Suppressor macrophage treated with lipopolysaccharide for 1 hour (primary cell): ENCODE measurements around the gene ZFR2.
A peak's percentile ranks its signal among the peaks of the same experiment; 100 is the strongest.
"Not testable (repeated sequence)": the region's sequence is repeated elsewhere in the genome, so short reads cannot be mapped to it uniquely, and the experiment has no call there.

Source experiments
- DNase-seq, 3 donors: peaks; one replicate each; pipeline ENCODE4 v3.0.0-alpha.2; 2020 to 2022

The ZFR2 gene

DNA sequence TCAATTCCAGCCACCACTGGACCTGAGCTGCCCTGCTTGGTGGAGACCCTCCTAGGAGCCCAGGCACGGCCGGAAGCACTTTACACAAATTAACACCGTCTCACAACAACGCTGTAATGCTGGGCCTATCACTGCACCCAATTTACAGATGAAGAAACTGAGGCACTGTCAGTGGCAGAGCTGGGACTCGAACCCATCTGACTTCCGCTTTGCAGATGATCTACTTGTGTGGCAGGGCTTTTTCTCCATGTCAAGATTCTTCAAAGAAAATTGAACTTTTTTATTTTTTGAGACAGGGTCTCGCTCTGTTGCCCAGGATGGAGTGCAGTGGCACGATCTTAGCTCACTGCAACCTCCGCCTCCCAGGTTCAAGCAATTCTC is 33.8 kb downstream of the ZFR2 start:
- no peak for DNase-seq

DNA sequence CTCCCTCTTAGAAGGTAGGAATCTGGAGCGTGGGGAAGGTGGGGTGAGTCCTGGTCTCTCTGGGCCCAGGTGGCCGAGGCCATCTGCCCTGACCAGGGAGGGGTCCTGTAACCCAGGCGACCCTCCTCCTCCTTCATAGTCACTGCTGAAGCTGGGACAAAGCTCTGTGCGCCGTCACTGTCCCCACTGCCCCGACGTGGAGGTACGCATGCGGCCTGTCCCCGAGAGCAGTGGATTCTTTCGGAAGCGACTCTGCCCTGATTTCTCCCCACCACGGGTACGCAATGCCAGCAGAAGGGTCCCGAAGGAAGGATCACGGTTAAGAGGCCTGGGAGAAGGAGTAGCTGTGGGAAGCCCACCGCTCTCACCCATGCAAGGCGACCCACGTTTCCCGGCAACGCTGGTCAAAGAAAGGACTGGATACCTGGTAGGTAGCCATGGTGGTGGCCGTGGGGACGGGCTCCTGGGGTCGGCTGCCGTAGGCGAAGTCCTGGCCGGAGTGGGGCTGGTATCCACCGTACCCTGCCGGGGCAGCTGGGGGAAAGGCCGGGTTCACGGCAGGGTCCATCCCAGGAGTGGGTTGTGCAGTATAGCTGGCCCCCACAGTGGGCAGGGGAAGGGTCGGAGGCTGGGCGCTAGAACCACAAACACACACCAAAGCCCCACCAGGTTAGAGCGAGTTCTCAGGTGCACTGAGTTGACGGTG is 34.3 kb downstream of the ZFR2 start:
- DNase-seq, result no peak

DNA sequence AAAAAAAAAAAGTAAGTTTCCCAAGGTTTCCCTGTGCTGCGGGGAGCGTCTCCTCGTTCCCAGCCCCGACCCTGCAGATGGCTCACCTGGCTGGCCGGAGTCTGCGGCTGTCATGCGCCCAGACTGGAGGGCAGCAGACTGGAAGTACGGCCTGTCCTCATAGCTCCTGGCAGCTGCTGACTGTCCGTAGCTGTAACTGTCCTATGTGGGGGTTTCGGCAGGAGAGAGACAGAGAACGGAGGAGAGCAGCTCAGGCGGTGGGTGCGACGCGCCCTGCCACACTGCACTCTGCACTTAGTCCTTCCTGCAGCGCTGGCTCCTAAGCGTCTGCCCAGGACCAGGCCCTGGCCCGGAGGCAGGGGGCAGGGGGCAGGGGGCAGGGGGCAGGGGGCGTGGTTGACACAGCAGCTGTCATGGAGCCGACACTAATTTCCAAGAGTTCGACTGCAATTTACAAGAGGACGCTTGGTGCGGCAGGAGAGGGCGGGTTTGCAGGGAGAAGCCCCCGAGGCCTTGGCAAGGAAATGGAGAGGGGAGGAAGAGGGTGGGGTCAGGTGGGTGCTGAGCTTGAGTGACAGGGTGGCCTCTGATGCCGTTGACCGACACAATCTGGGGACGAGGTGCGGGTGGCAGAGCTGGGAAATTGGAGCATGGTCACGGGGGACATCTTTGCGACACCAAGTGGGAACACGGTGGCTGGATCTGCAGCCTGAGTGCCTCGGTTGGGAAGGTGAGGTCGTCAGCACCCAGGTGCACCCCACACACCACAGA is 35.1 kb downstream of the ZFR2 start:
- DNase-seq, result no peak

DNA sequence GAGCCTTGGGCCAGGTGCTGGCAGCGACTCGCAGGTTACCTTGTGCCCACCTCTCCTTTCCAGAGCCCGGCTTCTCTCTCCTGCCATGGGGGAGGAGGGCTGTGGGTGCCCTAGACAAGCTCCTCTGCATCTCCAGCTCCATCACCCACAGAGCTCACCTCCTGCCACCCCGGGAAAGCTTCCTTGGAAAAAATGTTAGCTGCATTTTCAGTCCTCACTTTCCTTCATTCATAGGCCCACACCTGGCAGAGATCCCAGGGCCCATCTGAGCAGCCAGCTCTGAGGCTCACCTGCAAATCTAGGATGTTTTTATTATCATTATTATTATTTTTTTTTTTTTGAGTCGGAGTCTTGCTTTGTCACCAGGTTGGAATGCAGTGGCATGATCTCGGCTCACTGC is 36.8 kb downstream of the ZFR2 start:
- no peak for DNase-seq

DNA sequence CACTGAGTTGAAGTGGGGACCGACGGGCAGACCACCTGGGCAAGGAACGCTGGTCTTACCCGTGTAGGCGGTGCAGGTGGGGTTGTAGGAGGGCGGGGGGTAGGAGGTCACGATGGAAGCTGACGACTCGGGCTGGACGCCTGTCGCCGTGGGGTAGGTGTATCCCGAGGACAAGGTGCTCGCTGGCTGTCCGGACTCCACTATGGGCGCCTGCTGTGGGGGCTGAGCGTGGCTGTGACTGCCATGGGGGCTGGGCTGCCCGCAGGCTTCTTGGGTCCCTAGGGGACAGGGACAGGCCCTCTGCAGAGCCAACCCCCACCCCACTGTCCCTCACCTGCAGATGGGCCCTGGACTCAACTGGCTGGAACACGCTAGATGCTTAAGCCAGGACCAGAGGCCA is 37.2 kb downstream of the ZFR2 start:
- no peak for DNase-seq

DNA sequence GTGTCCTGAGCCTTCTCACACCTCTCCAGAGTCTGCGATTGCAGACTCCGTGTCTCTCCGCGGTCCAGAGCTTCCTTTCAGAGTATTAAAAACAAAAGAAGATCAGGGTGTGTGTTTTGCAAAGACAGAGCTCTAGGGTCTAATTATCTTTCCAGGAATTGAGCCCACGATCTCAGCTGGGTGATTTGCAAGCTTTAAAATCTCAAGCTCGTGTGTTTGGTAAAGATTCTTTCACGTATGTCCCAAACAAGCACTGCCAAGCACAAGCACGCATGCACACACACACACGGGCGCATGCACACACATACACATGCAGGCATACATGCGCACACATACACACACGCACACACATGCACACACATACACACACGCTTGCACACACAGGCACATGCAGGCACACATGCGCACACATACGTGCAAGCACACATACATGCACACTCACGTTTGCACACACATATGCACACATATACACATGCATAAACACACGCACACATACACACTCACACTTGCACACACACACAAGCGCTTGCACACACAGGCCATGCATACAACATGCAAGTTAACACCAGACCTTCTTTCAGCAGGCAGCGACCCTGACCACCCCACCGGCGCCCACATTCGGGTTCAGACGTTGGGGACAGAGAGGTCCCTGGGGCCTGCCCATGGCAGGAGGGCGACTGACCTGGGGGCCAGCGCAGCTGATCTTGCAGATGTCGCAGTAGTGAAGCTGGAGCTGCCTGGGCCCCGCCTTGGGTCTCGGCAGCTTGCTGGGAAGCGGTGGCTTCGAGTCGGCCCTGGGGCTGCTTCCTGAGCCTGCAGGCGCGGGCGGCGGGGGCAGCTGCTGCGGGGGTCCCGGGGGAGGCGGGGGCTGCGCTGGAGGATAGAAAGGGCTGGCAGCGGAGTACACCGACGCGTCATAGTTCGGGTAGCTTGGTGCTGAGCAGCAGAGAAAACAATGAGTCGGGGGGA is 37.9 kb downstream of the ZFR2 start:
- no peak for DNase-seq

DNA sequence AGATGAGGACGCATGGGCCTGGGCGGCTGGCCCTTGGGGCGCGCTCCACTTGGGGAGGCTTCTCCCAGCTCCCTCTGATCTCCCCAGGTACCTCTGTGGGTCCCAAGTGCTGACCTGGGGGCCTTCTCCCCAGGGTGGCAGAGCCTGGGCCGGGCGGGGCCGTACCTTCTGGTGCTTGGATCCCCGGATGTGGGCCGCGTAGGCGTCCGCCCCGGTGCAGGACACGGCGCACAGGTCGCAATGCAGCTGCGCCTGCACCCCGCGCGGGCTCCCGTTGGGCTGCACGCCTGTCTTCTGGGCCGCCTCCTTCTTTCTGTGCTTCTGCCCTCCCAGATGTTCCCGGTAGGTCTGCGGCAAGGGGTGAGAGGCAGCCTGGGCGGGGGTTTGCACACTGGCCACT is 41.5 kb downstream of the ZFR2 start:
- no peak for DNase-seq

DNA sequence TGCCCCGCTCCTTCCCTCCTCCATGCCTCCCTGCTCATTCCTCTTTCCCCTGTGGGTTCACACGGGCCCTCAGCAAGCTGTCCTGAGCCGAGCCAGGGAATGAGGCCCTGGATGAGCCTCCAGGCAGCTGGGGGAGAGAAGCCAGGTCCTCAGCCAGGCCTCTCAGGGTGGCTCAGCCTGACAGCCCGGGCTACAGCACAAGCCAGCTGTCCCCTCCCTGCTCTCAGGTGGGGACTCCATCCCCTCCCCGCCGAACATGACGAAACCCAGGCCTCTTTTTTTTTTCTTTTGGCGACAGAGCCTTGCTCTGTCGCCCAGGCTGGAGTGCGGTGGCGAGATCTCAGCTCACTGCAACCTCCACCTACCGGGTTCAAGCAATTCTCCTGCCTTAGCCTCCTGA is 42.7 kb downstream of the ZFR2 start:
- no peak for DNase-seq

DNA sequence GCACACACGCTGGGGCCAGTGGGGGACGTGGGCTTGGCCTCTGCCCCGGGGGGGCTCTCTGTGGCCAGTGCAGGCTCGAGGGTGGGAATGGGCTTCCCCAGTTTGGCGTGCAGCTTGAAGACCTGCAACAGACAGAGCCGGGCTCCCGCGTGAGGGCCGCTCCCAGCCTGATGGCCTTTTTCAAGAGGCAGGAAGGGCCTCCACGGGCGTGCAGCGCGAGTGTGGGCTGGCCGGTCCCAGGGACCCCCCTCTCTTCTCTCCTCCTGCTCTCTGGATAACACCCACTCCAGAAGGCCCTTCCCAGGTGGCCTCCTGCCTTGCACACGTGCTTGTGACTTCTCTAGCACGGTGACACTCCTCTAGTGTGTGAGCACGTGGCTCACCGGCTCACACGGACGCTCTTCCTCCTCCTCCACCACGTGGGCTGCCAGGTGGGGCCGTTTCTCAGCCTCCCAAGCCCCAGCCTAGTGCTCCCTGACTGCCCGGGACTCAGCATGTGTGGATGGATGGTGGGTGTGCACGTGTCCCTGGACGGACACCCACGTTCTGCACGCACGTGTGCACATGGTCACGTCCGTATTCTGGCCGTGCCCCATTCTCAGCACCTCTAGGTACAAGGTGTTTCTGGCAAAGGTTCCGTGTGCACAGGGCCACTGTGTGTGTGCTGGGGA is 43.4 kb downstream of the ZFR2 start:
- DNase-seq, result no peak

DNA sequence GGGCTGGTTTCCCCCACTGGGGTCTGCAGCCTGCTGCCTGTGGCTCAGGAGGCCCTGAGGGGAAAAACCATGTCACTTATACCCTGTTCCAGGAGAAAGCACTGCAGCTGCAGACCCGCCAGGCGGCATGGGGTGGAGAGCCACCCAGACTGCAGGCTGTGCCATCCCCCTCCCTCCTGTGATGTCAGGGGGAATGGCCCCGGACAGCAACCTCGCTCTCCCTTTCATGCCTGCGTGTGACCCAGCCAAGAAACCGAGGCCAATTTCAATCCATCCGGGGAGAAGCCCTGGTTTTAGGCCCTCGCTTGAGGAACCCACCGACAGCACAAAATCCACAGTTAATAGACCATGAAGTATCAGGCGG is 45.5 kb downstream of the ZFR2 start:
- DNase-seq, result no peak

DNA sequence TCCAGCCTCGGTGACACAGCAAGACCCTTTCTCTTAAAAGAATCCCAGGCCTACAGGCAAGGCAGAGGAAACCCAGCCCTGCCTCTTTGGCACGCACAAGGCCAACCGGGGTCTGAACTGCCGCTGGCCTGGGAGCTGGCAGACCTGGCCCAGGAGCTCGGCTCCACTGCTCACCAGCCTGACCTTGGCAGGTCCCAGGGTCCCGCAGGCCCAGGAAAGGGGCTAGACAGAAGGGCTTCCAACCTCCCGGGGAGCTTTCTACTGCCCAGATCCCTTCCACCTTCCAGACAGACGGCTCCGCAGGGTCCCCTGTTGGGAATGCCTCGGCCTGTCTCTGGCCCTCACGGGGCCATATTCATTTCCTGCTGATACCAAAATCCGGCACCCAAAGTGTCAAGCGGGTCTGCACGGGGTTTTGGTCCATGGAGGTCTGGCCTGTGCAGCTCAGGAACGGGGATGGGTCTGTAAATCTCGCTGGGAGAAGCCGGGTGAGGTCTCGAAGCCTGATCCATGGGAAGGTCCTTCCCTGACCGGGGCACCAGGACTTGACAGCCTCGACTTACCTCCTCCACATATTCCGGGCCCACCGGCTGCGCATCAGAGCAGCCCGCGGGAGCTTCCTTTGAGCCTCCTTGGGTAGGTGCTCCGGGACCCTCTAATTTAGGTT is 46.0 kb downstream of the ZFR2 start:
- DNase-seq, result no peak

DNA sequence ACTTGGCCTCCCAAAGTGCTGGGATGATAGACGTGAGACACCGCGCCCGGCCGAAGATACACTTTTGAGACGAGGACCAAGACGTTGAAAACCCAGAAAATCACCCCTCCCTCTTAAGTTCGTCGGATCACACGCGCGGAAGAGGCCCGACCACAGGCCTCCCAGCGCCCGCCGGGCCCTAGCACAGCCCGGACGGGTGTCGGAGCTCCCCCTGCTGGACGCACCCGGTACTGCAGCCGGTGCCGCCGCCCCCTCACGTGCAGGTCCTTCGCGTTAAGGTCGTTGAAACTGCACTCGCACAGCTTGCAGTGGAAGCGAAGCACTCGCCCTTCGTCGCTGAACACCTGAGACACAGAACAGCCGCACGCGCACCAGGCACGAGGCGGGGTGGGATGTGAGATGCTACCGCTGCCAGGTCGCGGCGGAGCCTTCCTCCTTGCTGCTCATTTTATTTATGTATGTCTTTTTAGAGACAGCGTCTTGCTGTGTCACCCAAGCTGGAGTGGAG is 46.9 kb downstream of the ZFR2 start:
- peak; percentile 82 to 91 (median 89) for DNase-seq

DNA sequence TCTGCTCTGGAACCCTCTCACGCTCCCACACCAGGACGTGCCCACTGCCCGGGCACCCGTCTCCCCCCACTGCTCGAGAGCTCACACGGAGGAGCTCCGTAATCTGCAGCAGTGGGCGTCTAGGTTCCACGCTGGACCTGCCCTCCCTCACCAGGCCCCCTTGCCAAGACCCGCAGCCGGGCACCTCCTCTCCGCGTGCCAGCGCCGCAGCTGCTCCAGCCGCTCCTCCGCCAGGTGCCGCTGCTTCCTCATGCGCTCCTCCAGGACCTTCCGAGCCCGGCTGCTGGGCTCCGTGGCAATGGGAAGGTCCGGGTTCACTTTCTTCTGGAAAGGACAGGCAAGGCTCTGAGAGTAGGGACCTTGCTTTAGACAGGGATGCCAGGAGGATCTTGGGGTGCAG is 47.7 kb downstream of the ZFR2 start:
- DNase-seq, result no peak

DNA sequence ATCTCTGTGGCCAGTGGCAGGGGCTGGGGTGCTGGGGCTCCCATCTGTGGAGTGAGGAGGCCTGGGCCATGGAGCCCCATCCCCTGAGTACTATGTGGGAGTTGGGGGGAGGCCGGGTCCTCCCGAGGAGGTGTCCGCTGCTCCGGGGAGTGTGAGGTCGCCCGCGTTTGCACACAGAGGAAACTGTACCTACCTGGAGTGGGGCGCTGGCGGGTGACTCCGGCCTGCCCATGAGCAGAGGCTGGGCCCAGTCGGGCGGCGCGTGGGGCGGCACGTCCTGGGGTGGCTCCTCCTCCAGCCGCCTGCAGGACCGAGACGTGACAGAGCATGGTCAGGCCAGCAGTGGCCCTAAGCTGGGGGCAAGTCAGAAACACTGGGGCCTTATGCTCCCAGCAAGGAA is 48.8 kb downstream of the ZFR2 start:
- no peak for DNase-seq

DNA sequence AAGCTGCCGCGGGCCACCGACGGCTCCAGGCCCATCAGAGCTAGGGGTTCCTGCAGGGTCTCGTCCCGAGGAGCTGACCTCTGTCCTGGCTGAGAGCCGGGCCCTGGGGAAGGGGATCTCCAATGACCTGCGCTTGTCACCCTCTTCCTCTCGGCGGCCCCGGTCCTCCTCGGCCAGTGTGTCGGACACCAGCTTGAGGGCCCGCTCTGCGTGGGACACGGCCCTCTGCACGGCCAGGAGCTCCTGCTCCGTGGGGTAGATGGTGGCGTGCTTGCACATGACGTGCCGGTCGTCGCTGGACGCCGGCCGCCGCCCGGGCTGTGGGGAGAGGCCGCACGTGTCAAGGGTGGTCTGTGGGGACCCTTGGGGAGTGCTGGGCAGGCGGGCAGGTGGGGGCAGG is 49.9 kb downstream of the ZFR2 start:
- no peak for DNase-seq

DNA sequence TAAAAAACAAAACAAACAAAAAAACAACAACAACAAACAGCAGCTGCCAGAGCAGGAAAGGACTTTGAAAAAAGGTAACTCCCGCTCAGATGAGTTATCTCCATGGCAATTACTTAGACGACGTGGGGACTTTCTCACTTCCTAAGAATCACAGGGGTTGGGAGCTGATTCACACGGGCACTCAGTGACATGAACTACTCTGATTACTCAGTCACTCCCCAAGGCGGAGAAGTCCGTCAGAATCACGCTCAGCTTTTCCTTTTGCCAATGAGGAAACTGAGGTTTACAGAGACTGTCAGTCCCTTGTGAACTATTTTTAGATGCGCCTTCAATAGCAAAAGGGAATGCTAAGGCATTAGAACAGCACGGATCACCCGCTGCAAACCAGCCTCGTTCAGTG is 50.4 kb downstream of the ZFR2 start:
- peak; percentile 94 to 99 (median 98) for DNase-seq

DNA sequence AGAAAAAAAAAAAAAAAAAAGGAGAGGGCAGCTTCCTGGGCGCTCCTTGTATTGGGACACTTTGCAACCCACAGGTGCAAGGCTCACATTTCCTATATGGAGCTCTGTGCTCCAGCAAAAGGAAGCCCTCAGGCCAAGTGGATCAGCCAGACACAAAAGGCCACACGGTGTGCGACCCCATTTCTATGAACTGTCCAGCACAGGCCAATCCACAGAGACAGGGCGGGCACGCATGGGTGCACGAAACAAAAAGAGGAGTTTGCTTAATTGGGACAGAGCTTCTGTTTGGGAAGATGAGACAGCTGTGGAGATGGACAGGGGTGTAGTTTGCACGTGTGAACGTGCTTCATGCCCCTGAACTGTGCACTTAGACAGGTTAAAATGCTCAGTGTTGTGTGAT is 51.1 kb downstream of the ZFR2 start:
- DNase-seq, result no peak

DNA sequence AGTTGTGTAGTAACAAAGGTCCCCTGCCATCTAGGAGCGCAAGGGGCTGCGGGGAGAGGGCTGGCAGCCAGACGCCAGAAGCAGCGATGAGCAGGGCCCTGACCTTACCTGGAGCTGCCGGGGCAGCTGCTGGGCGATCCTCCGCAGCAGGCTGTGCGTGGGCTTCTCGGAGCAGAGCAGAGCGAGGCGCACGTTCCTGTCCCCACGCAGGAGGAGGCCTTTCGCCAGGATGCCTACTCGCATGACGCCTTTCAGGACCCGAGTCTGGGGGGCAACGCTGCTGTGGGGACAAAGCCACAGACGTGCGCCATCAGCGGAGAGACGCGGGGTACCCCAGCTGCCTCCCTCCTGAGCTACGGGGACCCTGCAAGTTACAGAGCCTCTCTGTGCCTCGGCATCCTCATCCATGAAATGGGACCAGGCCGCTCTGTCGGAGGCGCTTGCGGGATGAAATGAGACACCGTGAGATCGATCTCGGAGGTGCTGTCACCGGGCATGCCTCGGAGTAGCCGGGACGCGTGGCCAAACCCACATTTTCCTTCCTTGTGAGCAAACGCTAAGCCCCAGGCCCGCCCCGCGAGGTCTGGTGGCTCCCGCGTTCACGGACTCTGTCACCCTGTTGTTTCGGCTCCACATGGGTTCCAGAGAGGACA is 52.1 kb downstream of the ZFR2 start:
- no peak for DNase-seq

DNA sequence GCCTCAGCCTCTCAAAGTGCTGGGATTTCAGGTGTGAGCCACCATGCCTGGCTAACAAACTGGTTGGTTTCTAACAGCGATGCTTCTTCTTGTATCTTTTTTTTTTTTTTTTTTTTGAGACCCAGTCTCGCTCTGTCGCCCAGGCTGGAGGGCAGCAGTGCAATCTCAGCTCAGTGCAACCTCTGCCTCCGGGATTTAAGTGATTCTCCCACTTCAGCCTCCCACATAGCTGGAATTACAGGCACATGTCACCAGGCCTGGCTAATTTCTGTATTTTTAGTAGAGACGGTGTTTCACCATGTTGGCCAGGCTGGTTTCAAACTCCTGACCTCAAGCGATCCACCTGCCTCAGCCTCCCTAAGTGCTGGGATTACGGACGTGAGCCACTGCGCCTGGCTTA is 52.7 kb downstream of the ZFR2 start:
- not testable (repeated sequence) for DNase-seq

DNA sequence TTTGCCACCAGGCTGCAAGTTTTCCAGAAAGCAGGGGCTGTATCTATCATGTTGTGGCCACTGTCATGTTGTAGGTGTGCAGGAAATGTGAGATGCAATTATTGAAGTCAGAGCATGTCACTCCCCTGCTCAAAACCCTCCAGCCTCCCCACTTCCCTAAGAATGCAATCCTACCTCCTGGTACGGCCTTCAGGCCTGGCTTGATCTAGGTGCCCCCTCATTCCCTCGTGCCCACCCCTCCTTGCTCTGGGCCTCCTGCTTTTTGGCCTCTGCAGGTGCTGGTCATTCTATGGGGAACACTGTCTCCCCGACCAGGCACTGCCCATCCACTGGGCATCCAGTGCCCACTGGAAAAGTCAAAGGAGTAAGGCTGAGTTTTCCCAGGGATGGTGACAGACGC is 54.2 kb downstream of the ZFR2 start:
- DNase-seq, result no peak

DNA sequence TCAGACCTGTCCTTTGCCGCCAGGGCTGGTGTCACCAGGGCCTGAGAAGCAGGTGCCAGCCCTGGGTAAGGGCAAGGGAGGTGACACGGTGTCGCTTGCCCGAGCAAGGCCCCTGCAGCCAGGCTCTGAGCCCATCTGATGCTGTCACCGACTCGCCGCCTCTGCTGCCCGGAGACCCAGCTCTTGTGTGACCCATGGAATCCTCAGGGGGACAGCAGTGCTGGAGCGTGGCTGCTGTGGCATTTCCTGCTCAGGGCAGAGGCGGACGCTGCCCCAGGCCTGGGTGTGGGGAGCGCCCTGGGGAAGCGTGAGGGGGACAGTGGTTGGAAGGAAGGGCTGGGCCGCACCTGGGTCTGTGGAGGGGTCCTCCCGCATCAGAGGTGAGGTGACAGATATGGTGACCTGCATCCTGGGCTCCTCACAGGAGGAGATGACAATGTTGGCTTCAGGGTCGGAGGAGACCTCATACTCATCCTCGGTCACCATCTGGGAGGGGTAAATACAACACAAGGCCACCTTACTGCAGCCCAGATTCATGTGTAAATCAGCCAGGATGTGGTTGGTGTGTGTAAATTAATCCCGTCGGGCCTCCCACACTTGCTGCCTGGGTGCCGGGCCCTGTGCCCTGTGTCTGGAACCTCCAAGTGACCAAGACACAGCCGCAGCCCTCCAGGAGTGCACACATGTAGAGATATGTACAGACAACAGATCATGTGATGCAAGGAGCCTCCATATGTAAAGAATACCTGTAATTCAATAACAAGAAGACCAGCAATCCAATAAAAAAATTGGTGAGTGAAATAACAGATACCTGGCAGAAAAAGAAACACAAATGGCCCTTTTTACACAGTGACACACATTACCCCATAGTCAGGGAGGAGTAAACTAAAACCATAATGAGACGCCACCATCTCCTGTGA is 55.1 kb downstream of the ZFR2 start:
- no peak for DNase-seq
